T-helper 1 cell treated with Interleukin-12 subunit alpha and Interleukin-12 subunit beta and Interleukin-4 antibody, amounts not matched to agents 30 μg/mL and 1 μg/mL, for 36 hours (primary cell): Measurements from ENCODE around the gene RHOB.

ENCODE experiments used
- H3K27ac Mint-ChIP-seq: one replicate; pipeline ENCODE4 v1.8.0; 2021; ENCODE audit warnings: mild to moderate bottlenecking, mixed read lengths
- H3K27me3 Mint-ChIP-seq: one replicate; pipeline ENCODE4 v1.8.0; 2021; ENCODE audit warnings: low read depth, mixed read lengths
- H3K36me3 Mint-ChIP-seq: one replicate; pipeline ENCODE4 v1.8.0; 2021; ENCODE audit warnings: low read depth, mixed read lengths
- H3K4me1 Mint-ChIP-seq: one replicate; pipeline ENCODE4 v1.8.0; 2021; ENCODE audit warnings: low read depth, mixed read lengths
- H3K4me3 Mint-ChIP-seq: one replicate; pipeline ENCODE4 v1.8.0; 2021; ENCODE audit warnings: mild to moderate bottlenecking, moderate library complexity, mixed read lengths
- H3K9me3 Mint-ChIP-seq: one replicate; pipeline ENCODE4 v1.8.0; 2021; ENCODE audit warnings: mixed read lengths

Gene RHOB

DNA sequence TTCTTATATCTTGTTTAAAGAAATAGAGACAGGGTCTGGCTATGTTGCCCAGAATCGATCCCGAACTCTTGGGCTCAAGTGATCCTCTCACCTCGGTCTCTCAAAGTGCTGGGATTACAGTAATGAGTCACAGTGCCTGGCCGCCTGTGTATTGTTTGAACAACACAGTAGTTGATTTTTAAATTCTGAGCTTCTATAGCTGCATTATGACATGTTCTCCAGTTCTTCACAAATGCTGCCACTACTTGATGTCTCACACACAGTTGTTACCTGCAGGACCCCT is 7.7 kb upstream of the RHOB start:
- H3K4me3 Mint-ChIP-seq = no peak overlapping the region
- peaks cover 40% of the 10 kb centered on the region for H3K27me3 Mint-ChIP-seq
- H3K4me1 Mint-ChIP-seq = peaks cover 3% of the 10 kb centered on the region
- no peaks in the 10 kb centered on the region for H3K9me3 Mint-ChIP-seq
- H3K36me3 Mint-ChIP-seq = no peaks in the 10 kb centered on the region
- no peak overlapping the region for H3K27ac Mint-ChIP-seq

DNA sequence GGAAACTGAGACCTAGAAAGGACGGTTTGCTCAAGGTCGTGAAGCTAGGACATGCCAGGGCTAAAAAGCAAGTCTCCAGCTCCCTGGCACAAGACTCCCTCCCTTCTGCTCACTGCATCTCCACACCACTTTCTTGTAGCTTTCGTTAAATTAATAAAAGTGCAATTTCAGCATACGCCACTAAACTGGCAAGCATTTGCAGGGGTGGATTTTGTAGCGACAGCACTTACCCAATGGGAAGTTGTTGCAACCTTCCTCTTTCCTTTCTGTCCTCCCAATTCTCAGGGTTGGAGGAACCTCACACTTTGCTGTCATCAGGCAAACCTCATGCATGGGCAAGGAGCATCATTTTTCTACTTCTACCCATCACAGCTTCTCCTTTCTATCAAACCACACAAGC is 7.4 kb upstream of the RHOB start:
- H3K27ac Mint-ChIP-seq = no peak overlapping the region
- peaks cover 43% of the 10 kb centered on the region for H3K27me3 Mint-ChIP-seq
- H3K36me3 Mint-ChIP-seq = no peaks in the 10 kb centered on the region
- no peaks in the 10 kb centered on the region for H3K9me3 Mint-ChIP-seq
- H3K4me3 Mint-ChIP-seq = no peak overlapping the region
- peaks cover 3% of the 10 kb centered on the region for H3K4me1 Mint-ChIP-seq

DNA sequence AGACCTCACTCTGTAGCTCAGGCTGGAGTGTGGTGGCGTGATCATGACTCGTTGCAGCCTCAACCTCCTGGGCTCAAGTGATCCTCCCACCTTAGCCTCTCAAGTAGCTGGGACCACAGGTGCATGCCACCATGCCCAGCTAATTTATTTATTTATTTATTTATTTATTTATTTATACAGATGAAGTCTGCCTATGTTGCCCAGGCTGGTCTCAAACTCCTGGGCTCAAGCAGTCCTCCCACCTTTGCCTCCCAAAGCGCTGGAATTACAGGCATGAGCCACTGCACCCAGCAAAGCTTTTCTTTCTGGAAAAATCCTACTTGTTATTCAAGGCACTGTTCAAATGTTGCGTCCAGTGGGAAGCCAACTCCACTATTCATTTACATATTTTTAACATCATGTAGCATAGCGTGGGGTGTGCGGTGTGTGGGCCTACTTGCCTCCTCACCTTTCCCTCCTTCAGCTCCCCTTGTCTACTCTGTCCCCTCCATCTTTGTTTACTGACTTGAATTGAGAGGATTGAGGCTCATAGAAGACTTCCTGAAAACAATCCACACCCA is 6.8 kb upstream of the RHOB start:
- Mint-ChIP-seq H3K27ac (no peak overlapping the region), H3K27me3 (peaks cover 46% of the 10 kb centered on the region), H3K36me3 (no peaks in the 10 kb centered on the region), H3K4me1 (peaks cover 3% of the 10 kb centered on the region), H3K4me3 (no peak overlapping the region), H3K9me3 (no peaks in the 10 kb centered on the region)

DNA sequence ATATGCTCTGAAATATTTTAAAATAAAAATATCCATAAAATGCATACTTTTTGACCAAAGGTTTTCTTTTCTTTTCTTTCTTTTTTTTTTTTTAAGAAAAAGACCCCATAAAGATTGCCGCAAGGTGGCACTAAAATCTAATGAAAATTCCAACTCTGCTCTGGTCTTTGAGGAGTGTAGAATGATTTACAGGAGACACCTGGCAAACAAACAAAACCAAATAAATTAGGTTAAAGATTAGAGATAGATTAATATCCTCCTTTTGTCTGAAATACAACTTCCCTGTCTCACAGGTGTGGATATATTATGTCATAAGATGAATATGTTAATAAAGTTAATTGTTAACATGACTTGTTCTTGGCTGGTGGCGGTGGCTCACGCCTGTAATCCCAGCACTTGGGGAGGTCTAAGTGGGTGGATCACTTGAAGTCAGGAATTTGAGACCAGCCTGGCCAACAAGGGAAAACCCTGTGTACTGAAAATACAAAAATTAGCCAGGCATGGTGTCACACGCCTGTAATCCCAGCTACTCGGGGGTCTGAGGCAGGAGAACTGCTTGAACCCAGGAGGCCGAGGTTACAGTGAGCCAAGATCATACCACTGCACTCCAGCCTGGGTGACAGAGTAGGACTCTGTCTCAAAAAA is 3.5 kb upstream of the RHOB start:
- H3K4me1 Mint-ChIP-seq = peaks cover 6% of the 10 kb centered on the region
- H3K27me3 Mint-ChIP-seq = peaks cover 47% of the 10 kb centered on the region
- no peak overlapping the region for H3K27ac Mint-ChIP-seq
- no peaks in the 10 kb centered on the region for H3K9me3 Mint-ChIP-seq
- H3K36me3 Mint-ChIP-seq = no peaks in the 10 kb centered on the region
- H3K4me3 Mint-ChIP-seq = no peak overlapping the region

DNA sequence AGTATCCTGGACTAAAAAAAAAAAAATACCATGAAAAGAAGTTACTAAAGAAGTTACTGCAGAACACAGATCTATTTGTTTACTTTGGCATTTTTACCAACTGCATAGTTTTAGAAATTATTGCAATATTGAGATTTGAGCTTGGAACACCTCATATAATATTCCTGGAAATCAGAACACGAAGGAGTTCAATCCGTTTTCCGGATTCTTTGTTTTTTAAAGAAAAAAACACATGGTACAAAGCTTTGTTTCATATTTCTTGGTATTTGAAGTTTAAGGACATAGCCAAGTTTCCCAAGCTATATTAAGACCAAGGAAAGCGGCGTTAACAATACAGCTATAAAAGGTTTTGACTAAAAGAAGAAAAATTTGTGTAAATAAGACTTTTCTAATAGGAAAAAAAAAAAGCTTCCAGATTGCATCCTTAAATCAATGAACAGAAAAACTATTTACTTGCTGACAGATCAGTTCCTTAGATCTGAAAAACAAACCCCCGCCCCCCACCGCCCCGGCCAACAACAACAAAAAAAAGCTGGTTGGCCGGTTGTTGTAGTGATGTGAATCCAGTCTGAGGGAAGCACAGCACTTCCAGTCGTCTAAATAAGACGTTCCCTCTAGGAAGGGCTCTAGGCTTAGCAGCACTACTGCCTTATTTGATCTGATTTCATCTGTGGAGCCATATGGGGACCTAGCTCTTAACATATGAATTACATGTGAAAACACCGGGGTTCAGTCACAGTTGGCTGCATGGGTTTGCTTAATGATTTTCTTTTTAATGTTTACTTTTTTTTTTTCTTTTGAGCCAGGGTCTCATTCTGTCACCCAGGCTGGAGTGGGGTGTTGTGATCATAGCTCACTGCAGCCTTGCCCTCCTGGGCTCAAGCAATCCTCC is 2.5 kb upstream of the RHOB start:
- Mint-ChIP-seq H3K9me3 (no peaks in the 10 kb centered on the region), H3K4me3 (no peak overlapping the region), H3K27ac (no peak overlapping the region)

DNA sequence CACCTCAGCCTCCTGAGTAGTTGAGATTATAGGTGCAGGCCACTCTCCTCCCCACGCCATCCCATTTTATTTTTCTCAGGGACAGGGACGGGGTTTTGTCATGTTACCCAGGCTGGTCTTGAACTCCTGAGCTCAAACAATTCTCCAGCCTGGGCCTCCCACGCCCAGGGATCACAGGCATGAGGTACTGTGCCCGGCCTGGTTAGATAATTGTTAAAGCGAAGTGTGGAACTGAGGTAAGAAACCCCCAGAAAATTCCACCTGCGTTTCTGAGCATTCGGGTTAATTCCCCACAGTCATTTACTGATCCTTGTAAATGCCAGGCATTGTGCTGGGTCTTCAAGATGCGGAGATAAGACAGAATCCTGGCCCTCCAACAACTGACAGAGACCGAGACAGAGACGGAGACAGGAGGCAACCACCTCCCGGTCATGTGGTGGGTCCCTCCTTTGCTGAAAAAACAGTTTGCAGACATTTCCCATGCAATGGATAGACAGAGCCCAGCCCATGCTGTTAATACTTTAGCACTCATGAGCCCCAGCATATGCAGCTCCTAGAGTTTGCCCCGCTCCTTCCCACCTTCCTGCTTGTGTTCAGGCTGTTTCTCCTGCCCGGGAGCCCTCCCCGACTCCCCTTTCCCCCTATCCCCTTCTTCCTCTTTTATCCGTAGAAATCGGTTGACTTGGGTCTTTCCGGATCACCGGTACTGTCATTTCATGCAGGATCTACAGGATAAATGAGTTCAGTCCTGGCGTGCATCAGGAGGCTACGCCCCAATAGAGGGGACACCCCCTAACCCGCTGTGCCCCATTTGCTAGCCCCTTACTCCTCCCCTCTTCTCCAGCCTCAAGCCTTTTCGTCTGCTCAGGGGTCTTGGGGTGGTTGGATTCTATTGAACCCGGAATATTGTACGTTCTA is 1.6 kb upstream of the RHOB start:
- no peak overlapping the region for H3K4me3 Mint-ChIP-seq
- H3K27ac Mint-ChIP-seq = no peak overlapping the region
- H3K27me3 Mint-ChIP-seq = peaks cover 46% of the 10 kb centered on the region
- no peaks in the 10 kb centered on the region for H3K36me3 Mint-ChIP-seq
- H3K9me3 Mint-ChIP-seq = no peaks in the 10 kb centered on the region
- H3K4me1 Mint-ChIP-seq = peaks cover 7% of the 10 kb centered on the region

More for the DNA sequence above, 2.5 kb upstream of the RHOB start:
- Mint-ChIP-seq H3K4me1 (peaks cover 6% of the 10 kb centered on the region), H3K36me3 (no peaks in the 10 kb centered on the region), H3K27me3 (peaks cover 46% of the 10 kb centered on the region)

DNA sequence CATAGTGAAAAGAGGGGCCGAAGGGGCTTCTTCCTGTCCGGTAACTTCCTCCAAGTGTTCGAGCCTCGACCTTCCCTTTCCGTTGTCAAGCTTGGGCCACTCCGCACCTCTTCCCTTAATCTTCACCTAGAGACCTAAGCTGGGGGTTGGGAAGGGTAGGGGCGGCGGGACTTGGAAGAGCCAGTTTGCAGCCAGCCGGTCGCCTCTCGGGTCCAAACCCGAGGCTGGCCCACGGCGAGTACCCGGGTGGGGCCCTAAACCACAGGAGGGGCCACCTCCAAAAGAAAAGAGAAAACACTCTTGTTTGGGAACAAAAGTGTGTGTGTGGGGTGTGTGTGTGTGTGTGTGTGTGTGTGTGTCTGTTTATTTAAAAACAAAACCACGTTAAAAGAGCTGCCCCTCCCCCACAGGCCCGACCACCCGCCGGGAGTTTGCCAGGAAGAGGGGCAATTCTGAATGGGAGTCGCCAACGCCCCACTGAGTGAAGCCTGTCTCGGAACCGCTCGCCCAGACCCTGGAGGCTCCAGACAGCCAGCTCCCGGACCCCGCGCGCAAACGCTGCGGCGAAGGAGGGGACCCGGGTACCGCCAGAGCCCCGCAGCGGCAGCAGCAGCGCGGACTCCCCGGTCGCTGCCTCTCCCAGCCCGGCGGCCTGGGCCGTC is 488 bp upstream of the RHOB start:
- H3K4me1 Mint-ChIP-seq = peaks cover 5% of the 10 kb centered on the region
- H3K27me3 Mint-ChIP-seq = peaks cover 53% of the 10 kb centered on the region
- H3K27ac Mint-ChIP-seq = no peak overlapping the region
- no peaks in the 10 kb centered on the region for H3K36me3 Mint-ChIP-seq
- no peaks in the 10 kb centered on the region for H3K9me3 Mint-ChIP-seq
- peak overlapping the region; percentile 66 for H3K4me3 Mint-ChIP-seq

DNA sequence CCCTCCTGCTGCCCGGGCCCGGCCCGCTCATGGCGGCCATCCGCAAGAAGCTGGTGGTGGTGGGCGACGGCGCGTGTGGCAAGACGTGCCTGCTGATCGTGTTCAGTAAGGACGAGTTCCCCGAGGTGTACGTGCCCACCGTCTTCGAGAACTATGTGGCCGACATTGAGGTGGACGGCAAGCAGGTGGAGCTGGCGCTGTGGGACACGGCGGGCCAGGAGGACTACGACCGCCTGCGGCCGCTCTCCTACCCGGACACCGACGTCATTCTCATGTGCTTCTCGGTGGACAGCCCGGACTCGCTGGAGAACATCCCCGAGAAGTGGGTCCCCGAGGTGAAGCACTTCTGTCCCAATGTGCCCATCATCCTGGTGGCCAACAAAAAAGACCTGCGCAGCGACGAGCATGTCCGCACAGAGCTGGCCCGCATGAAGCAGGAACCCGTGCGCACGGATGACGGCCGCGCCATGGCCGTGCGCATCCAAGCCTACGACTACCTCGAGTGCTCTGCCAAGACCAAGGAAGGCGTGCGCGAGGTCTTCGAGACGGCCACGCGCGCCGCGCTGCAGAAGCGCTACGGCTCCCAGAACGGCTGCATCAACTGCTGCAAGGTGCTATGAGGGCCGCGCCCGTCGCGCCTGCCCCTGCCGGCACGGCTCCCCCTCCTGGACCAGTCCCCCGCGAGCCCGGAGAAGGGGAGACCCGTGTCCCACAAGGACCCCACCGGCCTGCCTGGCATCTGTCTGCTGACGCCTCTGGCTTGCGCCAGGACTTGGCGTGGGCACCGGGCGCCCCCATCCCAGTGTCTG is 767 bp downstream of the RHOB start:
- Mint-ChIP-seq H3K27ac (no peak overlapping the region), H3K27me3 (peaks cover 57% of the 10 kb centered on the region), H3K36me3 (no peaks in the 10 kb centered on the region), H3K9me3 (no peaks in the 10 kb centered on the region), H3K4me3 (peak overlapping the region; percentile 68), H3K4me1 (peaks cover 5% of the 10 kb centered on the region)

DNA sequence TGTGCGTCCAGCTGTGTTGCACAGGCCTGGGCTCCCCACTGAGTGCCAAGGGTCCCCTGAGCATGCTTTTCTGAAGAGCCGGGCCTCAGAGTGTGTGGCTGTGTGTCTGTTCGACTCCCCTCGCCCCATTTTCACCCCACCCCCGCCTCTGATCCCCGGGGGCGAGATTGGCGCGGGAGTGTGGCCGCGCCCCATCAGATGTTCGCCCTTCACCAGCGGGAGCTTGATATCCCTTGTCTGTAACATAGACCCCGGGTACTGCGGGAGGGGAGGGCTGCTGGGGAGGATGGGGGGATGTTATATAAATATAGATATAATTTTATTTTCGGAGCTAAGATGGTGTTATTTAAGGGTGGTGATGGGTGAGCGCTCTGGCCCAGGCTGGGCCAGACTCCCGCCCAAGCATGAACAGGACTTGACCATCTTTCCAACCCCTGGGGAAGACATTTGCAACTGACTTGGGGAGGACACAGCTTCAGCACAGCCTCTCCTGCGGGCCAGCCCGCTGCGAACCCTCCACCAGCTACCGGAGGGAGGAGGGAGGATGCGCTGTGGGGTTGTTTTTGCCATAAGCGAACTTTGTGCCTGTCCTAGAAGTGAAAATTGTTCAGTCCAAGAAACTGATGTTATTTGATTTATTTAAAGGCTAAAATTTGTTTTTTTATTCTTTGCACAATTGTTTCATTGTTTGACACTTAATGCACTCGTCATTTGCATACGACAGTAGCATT is 1.5 kb downstream of the RHOB start:
- peaks cover 5% of the 10 kb centered on the region for H3K4me1 Mint-ChIP-seq
- H3K9me3 Mint-ChIP-seq = no peaks in the 10 kb centered on the region
- peak overlapping the region; percentile 68 for H3K4me3 Mint-ChIP-seq
- no peak overlapping the region for H3K27ac Mint-ChIP-seq
- peaks cover 60% of the 10 kb centered on the region for H3K27me3 Mint-ChIP-seq
- no peaks in the 10 kb centered on the region for H3K36me3 Mint-ChIP-seq

DNA sequence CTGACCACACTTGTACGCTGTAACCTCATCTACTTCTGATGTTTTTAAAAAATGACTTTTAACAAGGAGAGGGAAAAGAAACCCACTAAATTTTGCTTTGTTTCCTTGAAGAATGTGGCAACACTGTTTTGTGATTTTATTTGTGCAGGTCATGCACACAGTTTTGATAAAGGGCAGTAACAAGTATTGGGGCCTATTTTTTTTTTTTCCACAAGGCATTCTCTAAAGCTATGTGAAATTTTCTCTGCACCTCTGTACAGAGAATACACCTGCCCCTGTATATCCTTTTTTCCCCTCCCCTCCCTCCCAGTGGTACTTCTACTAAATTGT is 2.1 kb downstream of the RHOB start:
- H3K27me3 Mint-ChIP-seq = peaks cover 56% of the 10 kb centered on the region
- no peaks in the 10 kb centered on the region for H3K36me3 Mint-ChIP-seq
- peaks cover 5% of the 10 kb centered on the region for H3K4me1 Mint-ChIP-seq
- H3K9me3 Mint-ChIP-seq = no peaks in the 10 kb centered on the region
- no peak overlapping the region for H3K27ac Mint-ChIP-seq
- H3K4me3 Mint-ChIP-seq = no peak overlapping the region

DNA sequence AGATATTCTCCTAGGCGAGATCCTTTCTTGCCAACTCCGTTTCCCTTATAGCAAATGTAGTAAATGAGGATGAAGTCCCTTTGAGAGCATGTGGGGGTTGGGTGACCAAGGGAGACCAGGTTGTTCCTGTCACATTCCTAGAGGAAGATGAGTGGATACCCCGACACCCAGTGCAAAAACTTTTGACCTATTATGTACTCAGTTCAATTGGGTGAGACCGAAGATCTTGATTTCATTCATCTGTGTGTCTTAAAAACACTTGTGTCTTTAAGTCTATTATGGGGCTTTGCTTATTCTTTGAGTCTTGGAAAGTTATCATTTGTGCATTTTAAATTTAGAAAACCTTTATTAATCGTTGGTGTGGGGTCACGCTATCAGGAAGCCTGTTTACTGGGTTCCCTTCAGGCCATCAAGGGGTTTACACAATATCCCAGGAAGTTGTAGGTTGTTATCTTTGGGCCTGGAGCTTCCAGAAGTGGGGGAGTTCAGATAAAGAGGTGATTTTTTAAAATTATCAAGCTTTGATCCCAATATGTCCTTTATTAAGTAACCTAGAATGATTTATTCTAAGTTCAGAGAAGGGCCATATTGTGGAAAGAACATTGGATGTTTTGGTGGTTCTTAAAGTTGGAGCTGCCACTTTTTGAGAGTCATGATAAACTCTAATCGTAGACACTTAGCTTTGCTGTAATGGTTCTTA is 2.8 kb downstream of the RHOB start:
- Mint-ChIP-seq H3K4me1 (peaks cover 5% of the 10 kb centered on the region), H3K36me3 (no peaks in the 10 kb centered on the region), H3K27ac (no peak overlapping the region), H3K9me3 (no peaks in the 10 kb centered on the region), H3K4me3 (no peak overlapping the region), H3K27me3 (peaks cover 50% of the 10 kb centered on the region)

DNA sequence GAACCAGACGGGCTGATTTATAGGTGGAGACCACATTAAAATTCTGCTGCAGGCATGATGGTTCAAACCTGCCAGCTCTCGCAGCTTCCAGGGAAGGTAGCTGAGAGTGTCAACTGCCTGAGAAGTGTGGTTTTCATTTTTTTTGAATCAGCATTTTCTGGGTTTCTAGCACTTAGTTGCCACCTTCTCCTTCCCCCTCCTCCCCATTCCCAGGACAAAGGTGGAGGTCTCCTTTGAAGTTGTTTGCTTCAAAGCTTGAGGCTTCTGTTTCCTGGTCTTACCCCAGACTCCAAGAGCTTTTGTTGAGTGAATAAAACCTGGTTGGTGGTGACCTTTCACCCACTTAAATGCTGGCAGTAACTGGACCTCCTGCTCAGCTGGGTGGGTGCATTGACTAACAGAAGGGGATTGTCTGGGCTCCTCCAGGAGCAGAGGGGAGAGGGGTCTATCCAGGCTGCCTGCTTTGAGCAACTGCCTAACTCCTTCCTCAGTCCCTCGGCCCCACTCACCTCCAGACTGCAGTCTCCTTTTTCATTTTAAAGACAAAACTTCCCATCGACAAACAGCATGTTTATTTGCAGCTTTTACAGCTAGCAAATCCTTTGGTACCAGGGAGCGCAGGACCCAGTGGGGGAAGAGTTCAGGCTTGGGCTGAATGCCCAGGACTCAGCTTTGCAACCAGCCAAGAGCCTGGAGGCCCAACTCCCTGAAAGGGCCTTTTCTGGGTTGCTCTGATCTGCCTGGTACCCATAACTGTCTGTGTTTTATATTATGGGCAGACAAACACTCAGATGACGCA is 3.5 kb downstream of the RHOB start:
- Mint-ChIP-seq H3K36me3 (no peaks in the 10 kb centered on the region), H3K27me3 (peaks cover 43% of the 10 kb centered on the region), H3K4me1 (peaks cover 5% of the 10 kb centered on the region), H3K9me3 (no peaks in the 10 kb centered on the region), H3K4me3 (no peak overlapping the region), H3K27ac (no peak overlapping the region)
